Kidney capillary endothelial cell (primary cell): ENCODE measurements around the gene DRAP1.
"Not testable (repeated sequence)": the region's sequence is repeated elsewhere in the genome, so short reads cannot be mapped to it uniquely, and the experiment has no call there.

Experiments used
- DNase-seq: peaks from one replicate; pipeline ENCODE4 v3.0.0-alpha.2; 2018; ENCODE audit warnings: low spot score

Gene DRAP1

DNA sequence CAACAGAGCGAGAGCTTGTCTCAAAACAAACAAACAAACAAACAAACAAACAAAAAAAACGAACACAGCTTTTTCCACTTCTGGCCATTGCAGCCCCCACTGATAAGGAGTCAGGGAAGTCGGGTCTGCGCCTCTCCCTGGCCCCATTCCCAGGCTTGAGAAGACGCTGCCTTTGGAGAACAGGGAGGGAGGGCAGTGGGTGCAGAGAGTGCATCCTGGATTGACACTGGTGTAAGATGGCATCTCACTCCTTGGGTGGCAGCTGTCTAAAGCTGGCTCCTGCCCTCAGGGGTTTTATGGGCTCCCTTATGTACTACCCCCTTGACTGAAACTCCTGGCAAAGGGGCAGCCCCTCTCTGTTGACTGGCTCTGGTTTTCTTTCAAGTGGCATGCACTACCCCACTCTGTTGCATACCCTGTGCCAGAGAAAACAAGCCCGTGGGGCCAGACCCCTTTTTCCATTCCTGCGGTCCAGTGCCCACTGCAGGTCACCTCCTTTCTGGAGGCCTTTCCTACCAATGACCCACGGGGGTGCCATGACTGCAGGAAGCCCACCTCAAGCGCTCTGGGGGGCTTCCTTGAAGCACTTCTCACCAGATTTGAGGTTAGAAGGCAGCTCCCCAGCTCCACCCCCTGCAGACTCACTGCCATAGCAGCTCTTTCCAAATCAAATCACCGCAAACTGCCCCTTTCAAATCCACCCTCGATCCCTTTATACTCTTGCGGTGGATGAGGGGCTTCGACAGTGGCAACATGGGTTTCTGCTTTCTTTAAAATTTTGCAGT is 12.7 kb downstream of the DRAP1 start:
- DNase-seq: no peak

DNA sequence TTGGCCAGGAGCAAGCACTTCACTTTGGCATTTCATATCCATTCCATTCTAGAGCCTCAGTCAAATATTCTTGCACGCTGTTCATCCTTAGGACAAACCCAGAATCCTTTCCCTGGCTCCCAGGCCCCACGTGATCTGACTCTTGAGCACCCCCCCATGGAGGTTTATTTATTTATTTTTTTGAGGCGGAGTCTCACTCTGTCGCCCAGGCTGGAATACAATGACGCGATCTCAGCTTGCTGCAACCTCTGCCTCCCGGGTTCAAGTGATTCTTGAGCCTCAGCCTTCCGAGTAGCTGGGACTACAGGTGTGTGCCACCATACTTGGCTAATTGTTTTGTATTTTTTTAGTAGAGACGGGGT is 13.3 kb downstream of the DRAP1 start:
- no peak for DNase-seq

DNA sequence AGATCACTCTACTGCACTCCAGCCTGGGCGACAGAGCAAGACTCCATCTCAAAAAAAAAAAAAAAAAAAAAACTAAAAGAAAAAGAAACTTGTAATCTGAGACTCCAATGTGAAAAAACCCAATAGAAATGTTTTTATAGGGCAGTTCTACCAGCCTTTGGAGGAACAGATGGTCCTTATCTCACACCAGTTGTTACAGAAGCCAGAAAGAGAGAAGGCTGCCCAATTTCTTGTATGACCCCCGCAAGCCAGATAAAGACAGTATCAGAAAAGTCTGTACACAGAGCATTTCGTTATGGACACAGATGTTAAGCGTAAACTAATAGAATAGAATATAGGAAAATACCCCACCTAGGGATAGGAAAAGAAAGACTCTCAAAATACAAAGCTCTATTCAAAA is 14.8 kb downstream of the DRAP1 start:
- no peak for DNase-seq

DNA sequence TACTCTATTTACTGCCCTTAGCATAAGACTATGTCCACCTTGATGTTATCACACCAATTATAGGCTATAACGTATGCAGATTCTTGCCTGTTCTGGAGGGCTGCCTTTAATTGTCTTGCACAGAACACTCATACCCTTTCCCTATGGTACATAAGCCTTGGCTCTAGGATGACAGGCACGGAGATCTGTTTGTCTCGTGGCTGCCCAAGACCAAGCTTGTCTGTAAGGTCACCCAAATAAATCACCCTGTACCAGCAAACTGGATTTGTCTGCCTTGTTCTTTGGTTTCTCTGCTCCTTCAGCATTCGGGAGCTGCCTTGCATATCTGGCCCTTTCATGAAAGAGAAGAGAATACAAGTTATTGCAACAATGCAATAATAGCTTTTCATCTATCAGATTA is 18.5 kb downstream of the DRAP1 start:
- no peak for DNase-seq

DNA sequence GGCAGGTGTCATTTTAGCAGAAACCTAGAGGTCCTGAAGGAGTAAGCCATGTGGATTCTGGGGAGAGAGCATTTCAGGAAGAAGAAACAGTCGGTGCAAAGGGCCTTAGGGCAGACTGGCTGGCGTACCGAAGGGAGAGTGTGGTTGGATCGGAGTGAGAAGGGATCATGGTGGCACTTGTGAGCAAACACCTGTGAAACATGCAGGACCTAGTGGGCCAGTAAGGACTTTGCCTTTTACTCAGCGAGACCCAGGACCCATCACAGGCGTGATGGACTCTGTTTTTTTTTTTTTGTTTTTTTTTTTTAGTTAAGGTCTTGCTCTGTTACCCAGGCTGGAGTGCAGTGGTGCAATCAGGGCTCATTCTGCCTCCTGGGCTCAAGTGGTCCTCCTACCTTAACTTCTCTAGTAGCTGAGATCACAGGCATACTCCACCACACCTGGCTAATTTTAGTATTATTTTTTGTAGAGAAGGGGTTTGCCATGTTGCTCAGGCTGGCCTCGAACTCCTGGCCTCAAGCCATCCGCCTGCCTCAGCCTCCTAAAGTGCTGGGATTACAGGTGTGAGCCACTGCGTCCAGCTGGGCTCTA is 22.6 kb downstream of the DRAP1 start:
- DNase-seq: no peak

DNA sequence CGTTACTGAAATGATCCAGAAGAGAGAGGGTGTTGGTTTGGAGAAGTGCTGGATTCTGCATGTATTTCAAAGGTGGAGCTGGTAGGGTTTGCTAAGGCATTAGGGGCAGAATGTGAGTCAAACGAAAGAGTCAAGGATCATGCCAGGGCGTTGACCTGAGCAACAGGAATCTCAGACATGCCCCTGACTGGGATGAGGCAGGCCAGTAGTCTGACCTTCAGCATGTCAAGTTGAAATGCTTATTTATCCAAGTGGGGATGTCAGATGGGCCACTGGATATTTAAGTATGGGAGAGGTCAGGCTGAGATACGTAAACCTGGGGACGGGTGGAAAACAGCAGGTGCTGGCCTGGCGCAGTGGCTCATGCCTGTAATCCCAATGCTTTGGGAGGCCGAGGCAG is 23.3 kb downstream of the DRAP1 start:
- no peak for DNase-seq

DNA sequence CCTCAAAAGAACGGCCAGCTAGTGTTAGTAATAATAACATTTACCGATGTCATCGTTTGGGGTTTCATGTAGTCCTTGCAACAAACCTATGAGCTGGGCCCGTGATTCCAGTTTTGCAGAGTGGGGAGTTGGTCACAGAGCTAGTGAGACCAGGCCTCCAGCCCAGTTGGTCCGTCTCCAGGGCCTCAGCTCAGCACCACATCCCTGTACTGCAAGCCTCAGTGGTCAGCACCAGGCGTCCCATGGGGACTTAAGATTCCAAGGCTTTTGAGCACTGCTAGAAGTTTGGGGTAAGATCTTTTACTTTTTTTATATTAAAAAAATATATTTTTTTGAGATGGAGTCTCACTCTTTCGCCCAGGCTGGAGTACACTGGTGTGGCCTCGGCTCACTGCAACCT is 25.0 kb downstream of the DRAP1 start:
- DNase-seq: no peak

DNA sequence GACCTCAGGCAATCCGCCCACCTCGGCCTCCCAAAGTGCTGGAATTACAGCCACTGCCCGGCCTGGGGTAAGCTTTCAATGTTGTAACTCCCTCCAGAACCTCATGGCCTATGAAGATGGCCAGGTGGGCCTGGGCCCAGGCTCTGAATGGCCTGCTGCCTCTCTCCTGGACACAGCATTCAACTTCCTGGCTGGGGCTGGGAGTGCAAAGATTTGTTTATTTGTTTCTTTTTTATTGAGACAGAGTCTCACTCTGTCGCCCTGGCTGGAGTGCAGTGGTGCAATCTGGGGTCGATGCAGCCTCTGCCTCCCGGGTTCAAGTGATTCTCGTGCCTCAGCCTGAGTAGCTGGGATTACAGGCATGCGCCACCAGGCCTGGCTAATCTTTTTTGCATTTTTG is 25.5 kb downstream of the DRAP1 start:
- no peak for DNase-seq

DNA sequence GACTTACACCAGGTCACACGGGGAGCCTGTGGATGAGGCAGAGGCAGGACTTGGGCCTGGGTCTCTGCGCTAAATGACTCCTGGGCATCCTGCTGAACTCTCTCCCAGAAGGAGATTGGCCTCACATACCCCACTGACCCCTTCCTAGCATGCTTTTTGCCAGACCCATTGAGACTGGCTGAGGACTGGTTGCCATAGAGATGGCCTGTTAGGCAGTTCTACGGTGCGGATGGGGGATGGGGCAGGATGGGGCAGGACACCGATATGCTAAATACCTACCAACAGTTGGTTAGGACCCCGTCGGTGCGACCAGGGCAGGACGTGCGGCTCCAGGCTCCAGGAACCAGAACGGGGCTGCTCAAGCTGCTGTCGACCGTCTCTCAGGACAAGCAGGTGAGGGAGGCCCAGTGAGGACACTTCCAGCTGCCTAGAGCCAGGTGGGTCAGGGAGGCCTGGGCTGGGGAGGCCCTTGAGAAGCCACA is 26.2 kb downstream of the DRAP1 start, which contains the start of gene TSGA10IP:
Gene TSGA10IP (plus strand): TSS at position 51 of the 482 bp plus-strand sequence. CDS start 196 bp downstream, at position 247.
- no peak for DNase-seq

DNA sequence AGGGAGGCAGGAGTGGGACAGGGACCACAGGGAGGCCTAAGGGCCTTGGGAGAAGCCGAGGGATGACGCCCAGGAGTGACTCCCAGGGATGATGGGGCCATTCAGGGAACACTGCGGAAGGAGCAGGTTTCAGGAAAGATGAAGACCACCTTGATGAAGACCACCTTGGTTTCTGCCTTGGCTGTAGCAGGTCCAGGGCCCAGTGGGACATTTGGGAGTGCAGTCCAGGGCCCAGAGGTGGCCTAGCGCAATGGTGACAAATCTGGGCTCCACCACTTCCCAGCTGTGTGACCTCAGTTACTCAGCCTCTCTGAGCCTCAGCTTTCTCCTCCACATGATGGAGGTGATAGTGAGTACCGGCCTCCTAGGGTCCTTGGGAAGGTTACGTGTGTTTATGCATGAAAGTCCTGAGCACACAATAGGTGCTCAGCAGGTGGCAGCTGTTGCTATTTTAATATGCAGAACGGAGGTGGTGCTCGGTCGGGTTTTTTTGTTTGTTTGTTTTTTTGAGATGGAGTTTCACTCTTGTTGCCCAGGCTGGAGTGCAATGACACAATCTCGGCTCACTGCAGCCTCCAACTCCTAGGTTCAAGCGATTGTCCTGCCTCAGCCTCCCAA is 26.8 kb downstream of the DRAP1 start:
- no peak for DNase-seq

DNA sequence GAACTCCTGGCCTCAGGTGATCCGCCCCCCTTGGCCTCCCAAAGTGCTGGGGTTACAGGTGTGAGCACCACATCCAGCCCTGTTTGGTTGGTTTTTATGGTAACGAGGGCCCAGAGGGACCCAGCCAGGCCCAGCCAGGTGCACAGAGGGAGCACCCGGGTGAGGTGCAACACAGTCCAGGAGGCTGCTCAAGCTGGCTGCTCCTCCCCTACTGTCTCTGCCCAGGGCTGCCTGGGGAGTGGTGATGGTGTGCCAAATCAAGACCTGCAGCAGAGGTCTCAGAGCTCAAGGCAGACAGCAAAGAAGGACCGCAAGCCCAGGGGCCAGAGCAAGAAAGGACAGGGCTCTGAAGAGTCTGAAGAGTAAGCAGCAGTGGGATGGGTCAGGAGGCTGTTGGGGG is 27.4 kb downstream of the DRAP1 start:
- DNase-seq: no peak

DNA sequence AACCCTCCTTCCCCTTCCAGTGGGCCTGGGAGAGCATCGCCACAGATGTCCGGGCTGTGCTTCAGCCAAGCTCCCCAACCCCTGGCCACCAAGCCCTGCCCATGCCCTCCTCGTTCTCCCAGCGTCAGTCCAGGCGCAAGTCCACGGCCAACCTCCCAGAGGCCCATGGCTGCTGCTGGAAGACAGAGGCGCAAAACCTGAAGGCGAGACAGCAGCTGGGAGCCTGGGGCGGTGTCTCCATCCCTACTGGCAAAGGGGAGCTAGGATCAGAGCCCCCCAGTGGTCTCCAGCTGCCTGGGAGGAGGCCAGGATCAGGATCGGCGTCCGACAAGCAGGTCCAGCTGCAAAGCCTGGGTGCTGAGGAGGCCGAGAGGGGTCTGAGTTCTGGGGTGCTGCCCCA is 27.9 kb downstream of the DRAP1 start:
- no peak for DNase-seq

DNA sequence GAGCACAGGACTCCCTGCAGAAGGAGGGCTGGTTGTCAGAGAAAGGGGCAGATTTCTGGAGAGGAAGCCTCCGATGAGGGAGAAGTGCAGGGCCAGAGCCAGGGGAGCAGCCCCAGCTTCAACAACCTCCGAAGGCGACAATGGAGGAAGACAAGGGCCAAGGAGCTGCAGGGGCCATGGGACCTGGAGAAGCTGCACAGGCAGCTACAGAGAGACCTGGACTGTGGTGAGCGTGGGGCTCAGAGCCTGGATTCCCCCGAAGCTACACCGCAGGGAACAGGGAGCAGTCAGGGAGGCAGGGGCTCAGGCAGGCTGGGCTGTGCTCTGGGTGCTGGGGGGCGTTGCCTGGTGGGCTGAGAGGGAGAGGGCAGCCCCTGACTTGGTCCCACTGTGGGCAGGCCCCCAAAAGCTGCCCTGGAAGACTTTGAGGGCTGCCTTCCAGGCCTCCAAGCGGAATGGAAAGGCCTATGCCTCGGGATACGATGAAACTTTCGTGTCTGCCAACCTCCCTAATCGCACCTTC is 28.4 kb downstream of the DRAP1 start:
- no peak for DNase-seq

DNA sequence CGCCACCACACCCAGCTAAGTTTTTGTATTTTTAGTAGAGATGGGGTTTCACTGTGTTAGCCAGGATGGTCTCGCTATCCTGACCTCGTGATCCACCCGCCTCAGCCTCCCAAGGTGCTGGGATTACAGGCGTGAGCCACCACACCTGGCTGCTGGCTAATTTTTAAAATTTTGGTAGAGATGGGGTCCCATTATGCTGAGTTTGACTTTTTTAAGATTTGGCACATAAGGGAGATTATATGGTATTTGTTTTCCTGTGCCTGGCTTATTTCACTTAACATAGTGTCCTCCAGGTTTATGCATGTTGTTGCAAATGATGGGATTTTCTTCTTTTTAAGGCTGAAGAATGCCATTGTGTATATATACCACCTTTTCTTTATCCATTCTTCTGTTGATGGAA is 31.5 kb downstream of the DRAP1 start:
- DNase-seq: not testable (repeated sequence)

DNA sequence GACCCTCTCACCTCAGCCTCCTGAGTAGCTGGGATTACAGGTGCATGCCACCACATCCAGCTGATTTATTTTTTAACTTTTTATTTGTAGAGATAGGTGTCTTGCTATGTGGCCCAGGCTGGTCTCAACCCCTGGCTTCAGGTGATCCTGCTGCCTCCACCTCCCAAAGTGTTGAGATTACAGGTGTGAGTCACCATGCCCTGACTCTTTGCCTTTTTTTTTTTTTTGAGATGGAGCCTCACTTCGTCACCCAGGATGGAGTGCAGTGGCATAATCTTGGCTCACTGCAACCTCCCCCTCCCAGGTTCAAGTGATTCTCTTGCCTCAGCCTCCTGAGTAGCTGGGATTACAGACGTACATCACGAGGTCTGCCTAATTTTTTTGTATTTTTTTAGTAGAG is 32.4 kb downstream of the DRAP1 start:
- DNase-seq: not testable (repeated sequence)

DNA sequence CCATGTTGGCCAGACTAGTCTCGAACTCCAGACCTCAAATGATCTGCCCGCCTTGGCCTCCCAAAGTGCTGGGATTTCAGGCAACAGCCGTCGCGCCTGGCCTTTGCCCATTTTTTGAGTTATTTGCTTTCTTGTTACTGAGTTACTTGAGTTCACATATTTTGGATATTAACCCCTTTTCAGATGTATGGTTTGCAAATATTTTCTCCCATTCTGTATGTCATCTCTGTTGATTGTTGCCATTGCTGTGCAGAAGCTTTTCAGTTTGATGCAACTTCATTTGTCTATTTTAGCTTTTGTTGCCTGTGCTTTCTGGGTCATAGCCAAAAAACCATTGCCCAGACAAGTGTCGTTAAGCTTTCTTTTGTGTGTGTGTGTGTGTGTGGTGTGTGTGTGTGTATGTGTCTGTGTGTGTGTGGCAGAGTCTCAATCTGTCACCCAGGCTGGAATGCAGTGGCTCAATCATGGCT is 32.9 kb downstream of the DRAP1 start:
- DNase-seq: no peak

DNA sequence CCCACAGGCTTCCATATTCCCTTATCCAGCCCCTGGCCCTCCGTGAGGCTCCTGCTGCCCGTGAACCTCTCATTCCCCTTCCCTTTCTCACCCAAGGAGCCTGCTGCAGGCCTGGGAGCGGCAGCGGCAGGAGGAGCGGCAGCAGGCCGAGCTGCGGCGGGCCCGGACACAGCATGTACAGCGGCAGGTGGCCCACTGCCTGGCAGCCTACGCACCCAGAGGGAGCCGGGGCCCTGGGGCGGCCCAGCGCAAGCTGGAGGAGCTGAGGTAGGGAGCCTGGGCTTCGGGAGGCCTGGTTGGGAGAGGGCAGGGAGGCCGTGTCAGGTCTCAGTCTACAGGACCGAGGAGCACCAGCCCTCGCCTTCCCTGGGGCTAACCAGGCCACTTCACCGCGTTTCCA is 34.2 kb downstream of the DRAP1 start:
- no peak for DNase-seq

DNA sequence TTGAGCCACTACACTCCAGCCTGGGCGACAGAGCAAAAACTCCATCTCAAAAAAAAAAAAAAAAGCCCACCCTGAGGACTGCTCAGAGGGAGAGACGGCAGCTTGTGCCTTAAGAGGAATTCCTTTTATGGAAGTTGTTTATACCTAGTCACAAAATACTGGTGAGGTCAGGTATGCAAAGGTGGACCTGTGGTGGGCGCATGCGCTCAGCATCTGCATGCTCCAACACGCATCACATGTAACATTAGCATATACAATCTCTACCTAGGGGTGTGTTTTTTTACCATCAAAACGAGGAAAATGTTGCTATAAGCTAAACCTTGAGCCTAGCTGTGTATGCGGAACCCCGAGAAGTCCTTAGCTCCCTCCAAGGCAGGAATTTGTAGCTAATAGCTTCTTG is 35.5 kb downstream of the DRAP1 start:
- no peak for DNase-seq

DNA sequence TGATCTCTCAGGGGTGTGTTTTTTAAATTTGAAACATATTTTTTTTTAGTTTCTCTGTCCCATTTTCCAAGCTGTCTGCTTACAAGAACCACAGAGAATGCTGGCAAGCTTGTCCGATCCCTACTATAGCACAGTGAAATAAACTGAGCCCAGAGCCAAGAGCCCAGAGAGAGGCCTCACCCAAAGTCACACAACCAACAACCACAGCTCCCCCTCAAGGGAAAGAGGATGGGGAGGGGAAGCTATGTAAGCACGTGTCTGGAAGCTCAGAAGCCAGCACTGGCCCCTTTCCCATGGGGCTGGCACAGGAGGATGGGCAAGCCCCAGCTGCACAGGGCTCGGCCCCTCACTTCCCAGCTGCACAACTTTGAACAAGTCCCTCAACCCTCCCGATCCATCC is 39.1 kb downstream of the DRAP1 start:
- no peak for DNase-seq

DNA sequence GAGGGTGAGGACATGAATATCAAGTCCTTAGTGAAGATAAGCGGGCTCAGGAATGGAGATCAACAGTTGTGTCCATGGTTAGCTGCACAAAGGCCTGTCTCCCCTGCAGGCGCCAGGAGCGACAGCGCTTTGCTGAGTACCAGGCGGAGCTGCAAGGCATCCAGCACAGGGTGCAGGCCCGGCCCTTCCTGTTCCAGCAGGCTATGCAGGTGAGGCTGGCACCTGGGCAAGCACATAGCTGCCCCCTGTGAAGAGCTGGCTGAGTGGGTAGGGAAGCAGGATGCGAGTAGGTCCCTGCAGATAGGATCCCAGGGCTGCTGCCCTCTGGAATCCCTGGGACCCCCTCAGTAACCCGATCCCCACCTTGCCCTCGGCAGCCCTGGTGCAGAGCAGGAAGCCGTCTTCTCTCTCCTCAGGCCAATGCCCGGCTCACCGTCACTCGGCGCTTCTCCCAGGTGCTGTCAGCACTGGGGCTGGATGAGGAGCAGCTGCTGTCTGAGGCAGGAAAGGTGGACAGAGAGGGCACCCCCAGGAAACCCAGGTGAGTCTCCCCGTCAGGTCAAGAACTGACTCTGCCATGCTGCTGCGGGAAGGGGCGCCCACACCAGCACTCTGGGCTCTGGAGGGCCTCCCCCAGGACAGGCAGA is 39.7 kb downstream of the DRAP1 start:
- no peak for DNase-seq

DNA sequence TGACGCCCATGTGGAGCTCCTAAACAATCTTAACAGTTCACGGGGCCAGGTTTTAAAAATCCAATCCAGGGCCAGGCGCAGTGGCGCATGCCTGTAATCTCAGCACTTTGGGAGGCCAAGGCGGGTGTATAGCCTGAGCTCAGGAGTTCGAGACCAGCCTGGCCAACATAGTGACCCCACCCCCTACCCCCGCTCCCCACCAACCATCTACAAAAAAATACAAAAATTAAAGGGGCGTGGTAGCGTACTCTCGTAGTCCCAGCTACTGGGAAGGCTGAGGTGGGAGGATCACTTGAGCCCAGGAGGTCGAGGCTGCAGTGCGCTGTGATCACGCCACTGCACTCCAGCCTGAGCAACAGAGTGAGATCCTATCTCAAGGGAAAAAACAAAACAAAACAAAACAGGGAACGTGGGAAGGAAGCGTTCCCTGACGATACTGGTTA is 41.6 kb downstream of the DRAP1 start:
- no peak for DNase-seq
